GM21447 (cell line): Measurements from ENCODE around the gene PCDHGB4.
"Not testable (repeated sequence)": the region's sequence is repeated elsewhere in the genome, so short reads cannot be mapped to it uniquely, and the experiment has no call there.

Source experiments
- ATAC-seq: cut with Tn5 transposase; IDR thresholded peaks from one replicate; pipeline ENCODE4 v1.9.1; 2021; ENCODE audit not compliant: unreplicated experiment

Gene PCDHGB4

DNA sequence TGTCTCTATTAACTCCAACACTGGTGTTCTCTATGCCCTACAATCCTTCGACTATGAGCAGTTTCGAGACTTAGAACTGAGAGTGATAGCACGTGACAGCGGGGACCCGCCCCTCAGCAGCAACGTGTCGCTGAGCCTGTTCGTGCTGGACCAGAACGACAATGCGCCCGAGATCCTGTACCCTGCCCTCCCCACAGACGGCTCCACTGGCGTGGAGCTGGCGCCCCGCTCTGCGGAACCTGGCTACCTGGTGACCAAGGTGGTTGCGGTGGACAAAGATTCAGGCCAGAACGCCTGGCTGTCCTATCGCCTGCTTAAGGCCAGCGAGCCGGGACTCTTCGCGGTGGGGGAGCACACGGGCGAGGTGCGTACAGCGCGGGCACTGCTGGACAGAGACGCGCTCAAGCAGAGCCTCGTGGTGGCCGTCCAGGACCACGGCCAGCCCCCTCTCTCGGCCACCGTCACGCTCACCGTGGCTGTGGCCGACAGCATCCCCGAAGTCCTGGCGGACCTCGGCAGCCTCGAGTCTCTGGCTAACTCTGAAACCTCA lies 35.3 kb downstream of the PCDHGB4 start:
- no peak for ATAC-seq

- ATAC-seq = no peak
Observed at GRCh38 chr5:141427783-141428426, 40.4 kb downstream of the PCDHGB4 start.

DNA sequence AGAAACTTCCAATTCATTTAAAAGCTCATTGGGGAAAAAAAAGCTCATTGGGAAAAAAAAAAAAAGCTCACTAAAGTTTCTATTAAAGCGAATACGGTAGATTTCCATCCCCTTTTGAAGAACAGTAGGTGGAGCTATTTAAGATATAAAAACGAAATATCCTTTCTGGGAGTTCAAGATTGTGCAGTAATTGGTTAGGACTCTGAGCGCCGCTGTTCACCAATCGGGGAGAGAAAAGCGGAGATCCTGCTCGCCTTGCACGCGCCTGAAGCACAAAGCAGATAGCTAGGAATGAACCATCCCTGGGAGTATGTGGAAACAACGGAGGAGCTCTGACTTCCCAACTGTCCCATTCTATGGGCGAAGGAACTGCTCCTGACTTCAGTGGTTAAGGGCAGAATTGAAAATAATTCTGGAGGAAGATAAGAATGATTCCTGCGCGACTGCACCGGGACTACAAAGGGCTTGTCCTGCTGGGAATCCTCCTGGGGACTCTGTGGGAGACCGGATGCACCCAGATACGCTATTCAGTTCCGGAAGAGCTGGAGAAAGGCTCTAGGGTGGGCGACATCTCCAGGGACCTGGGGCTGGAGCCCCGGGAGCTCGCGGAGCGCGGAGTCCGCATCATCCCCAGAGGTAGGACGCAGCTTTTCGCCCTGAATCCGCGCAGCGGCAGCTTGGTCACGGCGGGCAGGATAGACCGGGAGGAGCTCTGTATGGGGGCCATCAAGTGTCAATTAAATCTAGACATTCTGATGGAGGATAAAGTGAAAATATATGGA lies 43.0 kb downstream of the PCDHGB4 start, which contains the start of gene PCDHGA12:
PCDHGA12 (plus strand) TSS at position 176 of the 782 bp plus-strand sequence; CDS start at position 429, 253 bp downstream.
- ATAC-seq = peak; percentile 90

DNA sequence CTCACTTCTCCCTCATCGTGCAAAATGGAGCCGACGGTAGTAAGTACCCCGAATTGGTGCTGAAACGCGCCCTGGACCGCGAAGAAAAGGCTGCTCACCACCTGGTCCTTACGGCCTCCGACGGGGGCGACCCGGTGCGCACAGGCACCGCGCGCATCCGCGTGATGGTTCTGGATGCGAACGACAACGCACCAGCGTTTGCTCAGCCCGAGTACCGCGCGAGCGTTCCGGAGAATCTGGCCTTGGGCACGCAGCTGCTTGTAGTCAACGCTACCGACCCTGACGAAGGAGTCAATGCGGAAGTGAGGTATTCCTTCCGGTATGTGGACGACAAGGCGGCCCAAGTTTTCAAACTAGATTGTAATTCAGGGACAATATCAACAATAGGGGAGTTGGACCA lies 43.8 kb downstream of the PCDHGB4 start:
- no peak for ATAC-seq

DNA sequence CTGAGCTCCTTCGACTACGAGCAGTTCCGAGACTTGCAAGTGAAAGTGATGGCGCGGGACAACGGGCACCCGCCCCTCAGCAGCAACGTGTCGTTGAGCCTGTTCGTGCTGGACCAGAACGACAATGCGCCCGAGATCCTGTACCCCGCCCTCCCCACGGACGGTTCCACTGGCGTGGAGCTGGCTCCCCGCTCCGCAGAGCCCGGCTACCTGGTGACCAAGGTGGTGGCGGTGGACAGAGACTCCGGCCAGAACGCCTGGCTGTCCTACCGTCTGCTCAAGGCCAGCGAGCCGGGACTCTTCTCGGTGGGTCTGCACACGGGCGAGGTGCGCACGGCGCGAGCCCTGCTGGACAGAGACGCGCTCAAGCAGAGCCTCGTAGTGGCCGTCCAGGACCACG lies 44.8 kb downstream of the PCDHGB4 start:
- not testable (repeated sequence) for ATAC-seq

DNA sequence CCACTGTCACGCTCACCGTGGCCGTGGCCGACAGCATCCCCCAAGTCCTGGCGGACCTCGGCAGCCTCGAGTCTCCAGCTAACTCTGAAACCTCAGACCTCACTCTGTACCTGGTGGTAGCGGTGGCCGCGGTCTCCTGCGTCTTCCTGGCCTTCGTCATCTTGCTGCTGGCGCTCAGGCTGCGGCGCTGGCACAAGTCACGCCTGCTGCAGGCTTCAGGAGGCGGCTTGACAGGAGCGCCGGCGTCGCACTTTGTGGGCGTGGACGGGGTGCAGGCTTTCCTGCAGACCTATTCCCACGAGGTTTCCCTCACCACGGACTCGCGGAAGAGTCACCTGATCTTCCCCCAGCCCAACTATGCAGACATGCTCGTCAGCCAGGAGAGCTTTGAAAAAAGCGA lies 45.2 kb downstream of the PCDHGB4 start:
- ATAC-seq = not testable (repeated sequence)

GRCh38 chr5:141434006-141434405 lies 46.5 kb downstream of the PCDHGB4 start:
- no peak for ATAC-seq

DNA sequence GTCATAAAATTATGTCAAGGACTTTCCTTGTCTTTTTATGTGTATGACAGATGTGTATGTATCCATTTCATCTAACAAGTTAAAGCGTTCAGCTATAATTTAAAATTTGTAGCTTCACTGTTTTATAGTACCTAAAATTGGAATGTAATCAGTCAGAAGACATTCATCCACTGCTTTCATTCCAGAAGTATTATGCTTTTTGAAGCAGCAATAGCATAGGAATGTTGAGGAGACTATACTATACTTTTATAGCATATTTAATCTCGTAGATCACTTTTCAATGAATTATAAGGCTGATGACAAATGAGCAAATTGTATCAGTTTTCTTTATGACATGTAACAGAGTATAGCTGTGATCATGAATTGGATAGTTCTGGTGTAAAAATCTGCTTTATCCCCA lies 49.7 kb downstream of the PCDHGB4 start:
- ATAC-seq = no peak

GRCh38 chr5:141439411-141440141 lies 52.1 kb downstream of the PCDHGB4 start:
- ATAC-seq = no peak
